OCI-LY3 (cell line): Measurements from ENCODE around the gene CFAP73.

ENCODE experiments used
- CTCF ChIP-seq: fragments of 200-600, 300-600 bp; sonication (generic); IDR thresholded peaks from 2 replicates; pipeline ENCODE4 v1.5.1; 2014; ENCODE audit warnings: antibody characterized with exemption, low read length, low read depth
- EZH2phosphoT487 ChIP-seq: fragments of 200-600 bp; shearing (Covaris generic); IDR thresholded peaks from 2 replicates; pipeline ENCODE4 v1.6.1; 2018; ENCODE audit warnings: antibody characterized with exemption, mixed run types, low read depth

DNA sequence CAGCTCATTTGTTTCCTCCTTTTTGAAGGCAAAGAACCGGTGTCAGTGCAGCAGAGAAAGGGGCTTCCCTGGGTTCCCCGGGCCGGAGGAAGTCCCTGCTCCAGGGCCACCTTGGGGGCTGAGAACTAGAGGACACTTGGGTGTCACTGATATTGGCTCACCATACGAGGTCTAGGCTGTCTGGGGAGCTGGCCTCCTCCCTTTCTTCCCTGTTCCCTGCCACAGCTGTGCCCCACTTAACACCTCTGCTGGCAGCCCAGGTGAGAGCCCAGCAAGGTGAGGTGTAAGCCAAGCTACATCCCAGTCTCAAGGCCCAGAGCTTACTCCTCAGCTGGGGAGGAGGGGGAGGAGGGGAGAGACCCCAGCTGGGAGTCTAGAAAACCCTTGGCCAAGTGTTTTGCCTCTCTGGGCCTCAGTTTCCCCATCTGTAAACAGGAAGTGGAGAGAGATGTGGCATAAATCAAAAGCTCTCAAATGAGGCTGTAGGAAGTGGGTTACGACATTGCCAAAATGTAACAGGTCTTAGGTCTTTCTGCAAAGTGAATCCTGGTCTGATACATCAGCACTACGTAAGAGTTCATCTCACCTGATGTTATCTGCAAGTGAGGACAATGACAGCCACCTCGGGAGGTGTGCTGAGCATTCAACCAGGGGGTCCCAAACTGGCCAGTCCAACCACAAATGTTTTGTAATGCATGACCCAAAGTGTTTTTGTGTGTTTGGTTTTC is 39.5 kb upstream of the CFAP73 start:
- TF ChIP-seq CTCF (no peak), EZH2phosphoT487 (no peak)
